Vagina (tissue), 2 donors: ENCODE data around the gene FAM50A.

Experiments used
- POLR2A ChIP-seq, 2 donors: fragments of 450-650 bp; IDR thresholded peaks; one replicate each; pipeline ENCODE4 v1.6.1; 2017; ENCODE audit warnings: antibody characterized with exemption in 2 of 2, mild to moderate bottlenecking in 2 of 2, moderate library complexity in 2 of 2
- POLR2AphosphoS5 ChIP-seq, 2 donors: sonication (generic); formaldehyde crosslinking; IDR thresholded peaks; one replicate each; pipeline ENCODE4 v1.9.0; 2017; ENCODE audit warnings: antibody characterized with exemption in 2 of 2, mild to moderate bottlenecking in 2 of 2, low read depth in 1 of 2; ENCODE audit not compliant: insufficient read depth in 1 of 2
- TF ChIP-seq, protein P1 (sequence below), 3 experiments: fragments of 450-650 bp in 2 of 3; fragments of 200-600 bp in 1 of 3; sonication (generic) in 1 of 3; IDR thresholded peaks; one replicate each; pipeline ENCODE4 v1.5.1; 2017 to 2019; ENCODE audit warnings: antibody characterized with exemption in 3 of 3, mild to moderate bottlenecking in 2 of 3, moderate library complexity in 2 of 3

DNA sequence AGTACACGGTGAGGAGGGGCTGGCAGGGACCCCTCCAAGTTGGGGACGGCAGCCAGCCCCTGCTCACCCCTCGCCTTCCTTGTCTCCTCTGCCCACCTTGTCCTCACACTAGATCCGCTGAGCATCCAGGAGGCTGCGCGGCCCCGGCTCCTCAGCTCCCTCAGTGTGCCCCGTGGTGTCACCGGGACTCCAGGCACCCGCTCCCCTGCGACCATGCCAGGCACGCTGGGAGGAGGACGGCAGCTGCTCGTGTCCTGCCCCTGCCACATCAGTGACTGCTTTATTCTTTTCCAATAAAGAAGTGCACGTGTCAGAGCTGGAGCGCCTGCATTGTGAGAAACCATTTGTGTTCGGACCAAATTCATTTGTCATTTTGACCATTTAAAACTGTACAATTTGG is 6.4 kb downstream of the FAM50A start:
- TF ChIP-seq, protein P1, sequence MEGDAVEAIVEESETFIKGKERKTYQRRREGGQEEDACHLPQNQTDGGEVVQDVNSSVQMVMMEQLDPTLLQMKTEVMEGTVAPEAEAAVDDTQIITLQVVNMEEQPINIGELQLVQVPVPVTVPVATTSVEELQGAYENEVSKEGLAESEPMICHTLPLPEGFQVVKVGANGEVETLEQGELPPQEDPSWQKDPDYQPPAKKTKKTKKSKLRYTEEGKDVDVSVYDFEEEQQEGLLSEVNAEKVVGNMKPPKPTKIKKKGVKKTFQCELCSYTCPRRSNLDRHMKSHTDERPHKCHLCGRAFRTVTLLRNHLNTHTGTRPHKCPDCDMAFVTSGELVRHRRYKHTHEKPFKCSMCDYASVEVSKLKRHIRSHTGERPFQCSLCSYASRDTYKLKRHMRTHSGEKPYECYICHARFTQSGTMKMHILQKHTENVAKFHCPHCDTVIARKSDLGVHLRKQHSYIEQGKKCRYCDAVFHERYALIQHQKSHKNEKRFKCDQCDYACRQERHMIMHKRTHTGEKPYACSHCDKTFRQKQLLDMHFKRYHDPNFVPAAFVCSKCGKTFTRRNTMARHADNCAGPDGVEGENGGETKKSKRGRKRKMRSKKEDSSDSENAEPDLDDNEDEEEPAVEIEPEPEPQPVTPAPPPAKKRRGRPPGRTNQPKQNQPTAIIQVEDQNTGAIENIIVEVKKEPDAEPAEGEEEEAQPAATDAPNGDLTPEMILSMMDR (IDR thresholded peaks at IDR 0.05): no peak
- TF ChIP-seq POLR2AphosphoS5 (IDR thresholded peaks at IDR 0.05; ENCODE audit: insufficient read depth in 1 of 2, low read depth in 1 of 2): no peak
- TF ChIP-seq POLR2A (IDR thresholded peaks at IDR 0.05): no peak
